Medulla oblongata (tissue), 1 donor: ENCODE measurements around the gene AKAP13.

Source experiments
- DNase-seq: peaks from one replicate; pipeline ENCODE4 v3.0.0-alpha.2; 2015; ENCODE audit errors: extremely low spot score

Gene AKAP13

DNA sequence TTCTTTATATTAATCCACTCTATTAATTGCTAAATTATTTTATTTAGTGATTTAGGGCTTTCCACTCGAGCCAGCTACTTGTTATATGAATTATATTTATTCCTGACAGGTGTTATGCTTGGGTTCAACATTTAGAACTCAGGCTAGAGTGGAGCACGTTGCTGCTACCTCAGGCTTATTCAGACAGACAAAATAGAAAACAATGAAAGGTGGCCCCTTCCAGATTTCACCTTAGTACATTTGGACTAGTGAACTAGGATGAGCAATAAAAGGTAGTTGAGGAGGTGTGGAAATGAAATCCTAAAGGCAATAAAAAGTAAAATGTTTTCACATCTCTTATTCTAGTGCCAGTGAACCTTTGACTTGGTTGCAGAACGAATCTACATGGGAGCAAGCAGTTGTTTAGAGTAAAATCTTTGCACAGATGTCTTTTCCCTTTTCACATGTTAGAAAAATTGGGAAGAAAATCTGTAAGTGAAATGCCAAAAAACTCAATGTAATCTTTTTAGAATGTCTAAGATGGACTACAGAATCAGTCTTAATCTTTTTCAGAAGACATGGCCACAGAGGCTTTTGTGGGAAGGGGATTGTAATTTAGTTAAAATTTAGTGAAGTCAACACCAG is 63.8 kb downstream of the AKAP13 start:
- no peak for DNase-seq

DNA sequence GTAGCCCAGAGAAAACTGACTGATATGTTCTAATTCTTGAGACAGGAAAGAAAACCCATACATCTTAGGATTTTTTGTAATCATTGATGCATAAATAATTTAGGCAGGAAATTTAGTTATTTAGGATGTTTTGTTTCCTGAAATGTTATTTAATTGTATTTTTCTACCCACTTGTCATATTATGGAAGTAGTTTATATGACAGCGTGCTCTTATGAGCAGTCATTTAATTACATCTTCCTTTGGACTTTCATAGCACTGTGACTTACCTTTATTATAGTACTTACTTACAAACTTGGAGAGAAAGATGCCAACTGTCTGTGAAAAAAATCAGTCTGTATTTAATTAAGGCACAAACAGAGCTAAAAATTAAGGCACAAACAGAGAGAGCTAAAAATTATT is 65.0 kb downstream of the AKAP13 start:
- no peak for DNase-seq

DNA sequence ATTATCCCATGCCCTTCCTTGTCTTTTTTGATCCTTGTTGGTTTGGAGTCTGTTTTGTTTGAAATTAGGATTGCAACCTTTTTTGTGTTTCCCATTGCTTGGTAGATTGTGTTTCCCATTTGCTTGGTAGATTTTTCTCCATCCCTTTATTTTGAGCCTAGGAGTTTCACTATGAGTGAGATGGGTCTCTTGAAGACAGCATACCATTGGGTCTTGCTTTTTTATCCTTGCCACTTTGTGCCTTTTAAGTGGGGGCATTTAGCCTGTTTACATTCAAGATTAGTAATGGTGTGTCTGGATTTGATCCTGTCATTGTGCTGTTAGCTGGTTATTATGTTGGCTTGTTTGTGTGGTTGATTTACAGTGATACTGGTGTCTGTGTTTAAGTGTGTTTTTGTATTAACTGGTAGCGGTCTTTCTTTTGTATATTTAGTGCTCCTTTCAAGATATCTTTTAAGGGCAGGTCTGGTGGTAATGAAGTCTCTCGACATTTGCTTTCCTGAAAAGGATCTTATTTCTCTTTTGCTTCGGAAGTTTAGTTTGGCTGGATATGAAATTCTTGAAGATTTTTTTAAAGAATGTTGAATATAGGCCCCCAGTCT is 70.8 kb downstream of the AKAP13 start:
- DNase-seq = no peak

DNA sequence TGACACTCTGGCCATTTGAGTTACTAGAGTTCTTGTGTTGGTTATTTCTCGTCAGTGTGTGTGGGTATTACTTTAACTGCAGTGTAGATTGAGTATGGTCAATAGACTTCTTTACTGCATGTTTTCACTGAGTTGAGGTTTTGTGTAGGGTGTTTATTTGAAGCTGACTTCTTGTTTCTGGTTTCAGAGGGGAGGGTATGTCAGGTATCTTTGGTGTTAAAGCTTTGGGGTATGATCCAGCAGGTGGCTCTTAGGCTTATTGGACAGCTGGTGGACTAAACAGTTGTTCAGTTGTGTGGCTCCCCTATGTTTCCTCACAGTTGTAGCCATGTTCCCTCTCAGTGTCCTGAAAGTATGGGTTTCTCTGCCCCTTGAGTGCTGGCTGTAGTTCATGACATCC is 72.0 kb downstream of the AKAP13 start:
- no peak for DNase-seq

DNA sequence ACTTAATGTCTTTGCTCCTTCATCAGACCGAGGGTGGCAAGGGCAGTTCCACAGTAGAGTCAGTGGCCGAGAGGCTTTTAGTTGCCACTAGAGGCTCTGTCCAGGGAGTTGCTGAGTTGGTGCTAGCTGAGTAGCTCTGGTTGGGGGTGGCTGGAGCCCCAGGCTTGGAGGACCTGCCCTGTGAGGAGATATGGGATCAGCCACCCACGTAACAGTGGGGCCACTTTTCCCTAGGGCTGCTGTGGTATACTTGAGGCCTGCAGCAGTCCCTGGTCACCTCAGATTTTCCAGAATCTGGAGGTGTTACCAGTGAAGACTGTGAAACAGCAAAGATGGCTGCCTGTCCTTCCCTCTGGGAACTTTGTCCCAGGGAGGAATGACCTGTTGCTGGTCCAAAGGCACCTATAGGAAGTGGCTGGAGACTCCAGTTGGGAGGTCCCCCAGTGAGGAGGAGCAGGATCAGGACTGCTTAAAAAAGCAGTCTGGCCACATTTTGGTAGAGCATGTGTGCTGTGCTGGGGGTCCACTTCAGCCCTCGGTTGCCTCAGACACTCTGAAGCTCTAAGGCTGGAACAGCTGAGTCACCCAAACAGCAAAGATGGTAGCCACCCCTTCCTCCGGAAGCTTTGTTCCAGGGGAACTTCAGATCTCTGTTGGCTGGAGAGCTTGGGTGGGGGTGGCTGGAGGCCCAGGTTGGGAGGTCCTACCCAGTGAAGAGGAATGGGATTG is 72.9 kb downstream of the AKAP13 start:
- DNase-seq = no peak

DNA sequence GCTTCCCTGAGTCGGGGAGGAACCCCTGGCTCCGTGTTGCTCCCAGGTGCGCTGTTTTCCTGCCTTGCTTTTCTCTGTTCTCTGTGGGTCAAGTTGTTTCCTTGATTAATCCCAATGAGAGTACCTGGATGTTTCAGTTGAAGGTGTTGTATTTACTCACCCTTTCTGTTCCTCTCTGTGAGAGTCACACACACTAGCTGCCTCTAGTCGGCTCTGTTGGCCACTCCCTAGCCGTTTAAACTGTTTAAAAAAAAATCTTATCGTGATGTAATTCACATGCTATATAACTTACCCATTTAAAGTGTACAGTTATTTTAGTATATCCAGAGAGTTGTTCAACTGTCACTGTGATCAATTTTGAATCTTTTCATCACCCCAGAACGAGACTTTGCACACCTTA is 74.0 kb downstream of the AKAP13 start:
- no peak for DNase-seq

DNA sequence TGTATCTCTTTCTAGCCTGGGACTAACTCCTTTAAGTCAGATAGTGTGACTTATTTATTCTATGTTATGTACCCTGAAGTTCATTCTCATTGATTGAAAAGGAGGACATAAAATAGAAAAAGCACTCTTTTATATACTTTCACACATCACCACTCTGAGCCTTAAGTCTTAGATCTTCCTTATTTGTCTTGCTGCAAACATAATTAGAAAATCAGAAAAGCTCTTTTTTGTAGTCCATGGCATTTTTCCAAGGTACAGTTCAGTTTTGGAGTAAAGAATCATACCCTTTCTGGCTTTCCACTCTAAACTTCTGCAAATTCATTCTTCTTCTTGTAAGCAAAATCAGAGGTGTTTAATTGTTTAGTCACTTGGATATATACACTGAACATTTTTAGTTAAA is 75.5 kb downstream of the AKAP13 start:
- DNase-seq = no peak

DNA sequence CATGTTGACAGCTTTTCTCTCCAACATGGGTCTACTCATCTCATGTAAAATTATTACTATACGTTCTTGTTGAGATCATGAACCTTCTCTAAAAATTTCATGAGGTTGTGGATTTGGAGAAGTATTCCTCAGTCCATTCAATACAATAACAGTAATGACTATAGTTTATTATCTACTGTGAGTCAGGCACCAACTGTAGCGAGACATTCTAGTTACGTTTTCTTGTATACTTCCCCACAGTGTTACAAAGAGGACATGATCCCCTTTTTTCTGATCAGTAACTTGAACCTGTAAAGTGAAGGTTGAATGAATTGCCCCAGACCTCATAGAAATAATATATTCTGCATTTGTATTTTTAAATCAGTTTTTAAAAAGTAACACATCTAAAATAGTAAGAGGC is 76.4 kb downstream of the AKAP13 start:
- no peak for DNase-seq

DNA sequence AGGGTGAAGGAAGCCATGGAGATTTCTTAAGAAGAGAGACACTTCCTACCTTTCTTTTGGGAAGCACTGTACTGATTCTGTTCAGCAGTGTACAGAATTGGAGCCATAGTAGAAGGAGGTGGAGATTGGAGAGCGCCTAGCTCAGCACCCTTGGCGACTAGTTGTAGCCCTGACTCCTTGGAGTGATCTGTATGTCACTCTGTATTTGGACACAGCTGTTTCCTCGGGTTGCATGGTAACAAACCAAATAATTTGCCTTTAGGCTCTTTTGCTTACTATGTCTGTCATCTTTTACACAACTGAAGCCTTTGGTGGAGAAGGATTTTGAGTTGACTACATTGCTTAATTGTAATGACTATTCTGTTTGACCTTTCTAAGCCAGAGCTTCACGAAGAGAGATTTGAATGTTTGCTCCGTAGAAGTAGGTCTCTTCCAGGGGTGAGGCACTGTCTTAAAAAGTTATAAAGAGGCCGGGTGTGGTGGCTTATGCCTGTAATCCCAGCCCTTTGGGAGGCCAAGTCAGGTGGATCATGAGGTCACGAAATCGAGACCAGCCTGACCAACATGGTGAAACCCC is 77.1 kb downstream of the AKAP13 start:
- DNase-seq = no peak

DNA sequence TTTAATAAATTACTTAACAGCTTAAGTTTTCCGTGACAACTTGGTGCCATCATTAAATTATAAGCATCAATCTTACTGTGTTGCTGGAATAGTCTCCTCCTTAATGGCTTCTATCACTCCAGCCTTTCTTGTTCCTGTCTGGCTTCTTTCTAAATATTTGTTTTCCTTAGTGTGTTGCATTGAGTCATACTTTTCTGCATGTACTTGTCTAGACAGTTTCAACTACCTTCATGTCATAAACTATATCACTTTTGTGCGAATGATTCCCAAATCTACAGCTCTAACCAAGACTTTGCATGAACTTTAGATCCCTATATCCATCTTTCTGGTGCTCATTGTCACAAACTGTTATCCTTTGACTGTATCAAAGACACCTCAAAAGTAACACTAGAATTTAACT is 78.4 kb downstream of the AKAP13 start:
- DNase-seq = no peak

DNA sequence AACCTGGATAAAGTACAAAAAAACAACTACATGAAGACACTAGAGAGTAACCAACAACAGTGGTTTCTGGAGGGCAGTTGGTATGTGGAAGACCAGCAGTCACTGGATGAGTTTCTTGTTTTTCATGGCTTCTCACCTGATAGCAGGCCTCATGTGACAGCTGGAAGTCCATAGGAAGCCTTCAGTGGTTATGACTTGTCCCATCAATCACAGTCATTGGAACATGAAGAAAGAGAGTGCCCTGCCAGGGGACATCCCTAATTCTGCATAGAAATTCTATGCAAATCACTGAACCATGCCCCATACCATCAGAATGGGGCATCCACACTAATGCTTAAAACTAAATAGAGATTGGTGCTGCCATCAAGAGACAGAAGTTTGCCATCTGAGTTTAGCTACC is 81.6 kb downstream of the AKAP13 start:
- DNase-seq = no peak

DNA sequence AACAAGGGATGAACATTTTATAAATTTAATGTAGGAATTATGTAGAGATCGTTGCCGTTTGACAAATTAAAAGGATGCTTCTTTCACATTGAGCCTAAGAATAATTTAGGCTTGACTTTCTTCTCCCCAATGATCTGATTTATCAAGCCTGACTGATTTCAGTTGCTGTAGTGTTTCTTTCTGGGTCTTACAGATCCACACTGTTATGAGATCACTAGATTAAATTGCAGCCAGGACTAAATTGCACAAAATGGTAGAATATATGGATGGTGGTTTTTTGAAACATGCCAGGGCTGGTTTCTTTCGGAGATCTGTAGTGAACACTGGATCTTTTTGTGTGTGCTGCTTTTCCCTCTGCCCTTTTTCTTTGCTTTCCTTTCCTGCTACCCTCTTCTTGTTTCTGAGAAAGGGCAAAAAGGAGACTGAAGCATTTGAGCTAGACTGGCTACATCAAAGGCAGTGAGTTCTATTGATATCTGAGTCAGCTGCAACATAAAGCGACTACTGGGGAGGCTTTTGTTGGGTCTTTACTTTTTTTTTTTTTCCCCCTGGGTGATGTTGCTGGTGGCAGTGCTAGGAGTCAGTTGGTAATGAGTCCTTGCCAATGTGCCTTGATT is 83.0 kb downstream of the AKAP13 start:
- DNase-seq = no peak

DNA sequence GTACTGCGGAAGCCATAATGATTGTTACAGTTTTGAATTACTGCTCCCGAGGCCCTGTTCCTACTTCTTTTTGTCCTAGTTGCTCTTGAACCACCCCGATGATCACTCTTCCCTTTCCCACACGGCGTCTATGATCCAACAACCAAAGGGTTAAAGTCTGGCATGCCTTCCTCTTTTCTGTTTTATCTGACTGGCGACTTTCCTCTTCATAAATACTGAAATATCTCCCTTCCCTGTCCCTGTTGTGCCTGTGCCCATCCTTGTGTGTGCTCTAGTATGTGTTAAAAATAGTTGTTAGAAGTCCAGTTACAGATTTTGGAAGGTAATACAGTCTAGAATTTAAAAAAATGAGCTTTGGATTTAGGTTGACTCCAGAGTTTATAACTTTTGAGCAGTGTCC is 83.6 kb downstream of the AKAP13 start:
- no peak for DNase-seq

DNA sequence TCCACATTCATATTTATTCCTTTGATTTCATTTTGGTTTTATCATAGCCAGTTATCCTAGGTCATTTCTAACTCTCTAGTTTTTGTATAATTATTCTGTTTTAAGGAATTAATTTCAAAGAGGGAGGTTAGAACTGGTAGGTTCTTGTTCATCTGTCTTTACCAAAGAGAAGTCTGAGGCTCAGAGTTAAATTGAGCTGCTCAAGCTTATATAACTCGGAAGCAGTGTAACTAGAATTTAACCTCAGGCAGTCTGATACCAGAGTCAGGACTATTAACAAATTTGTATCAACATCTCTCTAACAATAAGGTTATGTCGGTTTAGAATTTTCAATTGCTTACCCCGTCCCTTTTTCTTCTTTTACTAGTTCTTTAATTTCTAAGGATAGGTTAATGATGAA is 84.1 kb downstream of the AKAP13 start:
- DNase-seq = no peak

DNA sequence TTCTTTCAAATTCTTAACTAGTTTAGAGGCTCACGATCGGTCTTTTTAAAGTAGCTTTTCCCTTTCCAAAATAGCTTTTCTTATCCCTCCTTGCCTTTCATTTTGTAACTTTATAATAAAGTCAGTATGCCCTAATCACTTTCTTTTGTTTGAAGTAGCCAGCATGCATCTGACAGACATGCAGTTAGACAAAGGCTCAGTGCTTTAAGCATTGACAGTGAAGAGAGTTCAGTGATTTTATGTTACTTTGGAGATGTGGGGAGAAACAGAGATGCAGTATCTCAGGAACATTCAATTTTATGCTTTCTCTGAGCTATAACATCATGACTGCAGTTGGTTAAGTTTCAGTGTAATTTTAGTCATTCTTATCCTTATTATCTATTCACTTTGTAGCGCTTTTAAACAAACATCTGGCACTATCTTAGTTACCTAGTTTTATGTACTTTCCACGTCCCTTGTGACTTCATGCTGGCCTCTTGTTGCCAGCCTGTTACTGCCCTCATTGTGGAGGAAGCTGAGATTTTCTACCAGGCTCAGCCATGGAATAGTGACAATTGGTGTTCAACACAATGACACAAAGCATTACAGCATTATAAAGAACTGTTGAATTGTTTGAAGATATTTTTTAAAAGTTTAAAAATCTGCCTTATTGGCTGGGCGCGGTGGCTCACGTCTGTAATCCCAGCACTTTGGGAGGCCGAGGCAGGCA is 90.3 kb downstream of the AKAP13 start:
- no peak for DNase-seq

DNA sequence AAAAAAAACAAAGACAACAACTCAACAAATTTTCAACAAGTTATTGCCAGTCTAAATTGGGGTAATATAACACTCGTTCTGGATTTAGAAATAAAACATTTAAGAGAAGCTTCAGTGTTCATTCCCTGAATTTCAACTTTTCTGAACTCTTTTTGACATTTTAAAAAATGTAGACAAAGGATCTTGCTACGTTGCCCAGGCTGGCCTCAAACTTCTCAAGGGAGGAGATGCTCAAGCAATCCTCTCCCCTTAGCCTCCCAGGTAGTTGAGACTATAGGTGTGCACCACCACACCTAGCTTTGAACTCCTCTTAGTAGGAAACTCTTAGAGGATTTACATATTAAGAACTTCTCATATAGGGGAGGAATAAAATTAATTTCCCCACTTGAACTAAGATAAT is 91.9 kb downstream of the AKAP13 start:
- no peak for DNase-seq

DNA sequence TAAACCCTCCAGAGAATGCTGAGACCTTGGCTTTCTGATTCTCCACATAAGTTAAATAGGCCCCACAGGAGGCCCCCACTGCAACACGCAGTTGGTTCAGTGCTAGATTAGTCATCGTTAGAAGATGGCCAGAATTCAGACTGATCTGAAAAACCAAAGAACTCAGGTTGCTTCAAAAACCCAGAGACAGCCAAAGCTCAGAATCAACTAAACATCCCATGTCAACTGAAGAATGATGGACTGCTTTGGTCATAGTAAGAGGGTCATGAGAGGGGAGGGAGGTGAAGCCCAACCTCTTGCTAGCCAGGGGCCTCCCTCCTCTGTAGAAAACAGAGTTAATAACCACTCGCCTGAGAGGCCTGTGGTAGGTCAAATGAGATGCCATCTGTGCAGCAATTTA is 93.1 kb downstream of the AKAP13 start:
- no peak for DNase-seq

DNA sequence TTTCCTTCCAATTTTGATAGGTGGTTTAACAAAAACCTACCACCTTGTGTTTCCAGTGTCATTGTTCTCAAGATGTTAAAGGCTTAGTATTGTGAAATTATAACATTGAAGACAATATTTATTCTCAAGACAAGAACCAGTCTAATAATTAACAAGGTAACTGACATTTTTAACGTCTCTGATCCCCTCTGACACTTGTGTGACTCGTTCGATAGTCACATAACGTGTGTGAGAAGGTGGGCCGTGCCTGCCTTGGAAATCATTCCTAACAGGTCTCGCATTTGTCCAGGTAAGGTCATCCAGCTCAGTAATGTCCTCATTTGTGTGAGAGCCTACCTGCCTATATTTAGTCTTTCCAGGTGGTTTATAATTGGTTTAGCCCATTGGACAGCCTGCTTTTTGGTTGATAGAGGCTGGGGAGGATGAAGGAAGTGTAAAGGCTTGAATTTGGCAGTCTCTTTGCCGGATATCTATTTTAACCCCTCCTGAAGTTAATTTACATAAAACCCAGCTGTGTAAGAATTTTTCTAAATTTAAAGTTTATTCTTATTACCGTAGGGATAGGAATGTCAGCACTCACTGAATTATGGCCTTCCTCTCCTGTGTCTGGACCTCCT is 94.4 kb downstream of the AKAP13 start:
- DNase-seq = no peak

DNA sequence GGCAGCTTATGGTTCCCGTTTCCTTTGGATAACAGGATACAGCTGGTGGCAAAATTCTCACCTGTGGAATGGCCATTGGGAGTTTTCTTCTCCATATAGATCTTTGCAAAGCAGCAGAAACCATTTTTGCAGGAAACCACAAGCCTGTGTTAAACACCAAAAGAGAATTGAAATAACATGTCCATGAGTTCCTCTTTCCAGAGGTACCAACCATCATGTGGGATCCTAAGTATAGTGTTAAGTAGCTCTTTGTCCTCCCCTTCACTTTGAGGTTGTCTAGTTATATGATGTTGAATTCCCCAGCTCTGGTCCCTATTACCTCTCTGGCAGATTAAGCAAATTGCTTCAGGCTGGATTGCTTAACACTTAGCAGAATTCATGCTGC is 94.9 kb downstream of the AKAP13 start:
- peak; percentile 58 for DNase-seq

DNA sequence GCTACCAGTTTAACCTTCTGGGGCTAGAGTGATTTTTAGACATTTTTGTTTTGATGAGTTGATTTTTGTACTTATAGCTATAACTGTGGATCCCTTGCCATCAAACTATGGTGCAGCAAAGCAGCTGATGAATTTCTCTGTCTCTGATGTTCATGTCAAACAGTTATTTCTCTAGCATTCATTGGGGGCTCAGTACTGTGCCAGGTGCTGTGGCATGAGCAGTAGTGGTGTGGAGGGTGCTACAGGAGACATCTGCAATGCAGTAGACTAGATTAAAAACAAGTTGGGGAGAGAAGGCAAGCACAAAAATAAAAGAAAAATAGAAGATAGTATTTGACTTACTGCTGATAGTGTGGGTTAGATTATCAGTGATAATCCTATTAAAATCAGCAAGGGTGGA is 95.3 kb downstream of the AKAP13 start:
- no peak for DNase-seq

DNA sequence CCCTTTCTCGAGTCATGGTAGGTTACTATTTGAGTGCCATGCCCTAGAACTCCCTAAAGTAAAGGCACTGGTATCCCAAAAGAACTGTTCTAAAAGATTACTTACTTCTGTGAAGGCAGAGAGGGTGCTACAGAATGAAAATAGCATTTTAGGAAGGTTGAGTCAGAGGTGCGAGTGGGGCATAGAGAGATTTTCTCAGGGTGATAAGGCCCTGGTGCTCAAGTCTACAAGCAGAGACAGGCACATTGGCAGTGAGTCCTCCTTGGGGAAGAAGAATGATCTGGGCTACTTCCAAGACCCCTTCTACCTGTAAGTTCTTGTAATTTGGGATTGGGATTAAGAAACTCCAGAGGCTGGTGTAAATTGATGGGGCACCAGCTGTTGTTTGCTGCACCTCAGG is 96.7 kb downstream of the AKAP13 start:
- DNase-seq = no peak

DNA sequence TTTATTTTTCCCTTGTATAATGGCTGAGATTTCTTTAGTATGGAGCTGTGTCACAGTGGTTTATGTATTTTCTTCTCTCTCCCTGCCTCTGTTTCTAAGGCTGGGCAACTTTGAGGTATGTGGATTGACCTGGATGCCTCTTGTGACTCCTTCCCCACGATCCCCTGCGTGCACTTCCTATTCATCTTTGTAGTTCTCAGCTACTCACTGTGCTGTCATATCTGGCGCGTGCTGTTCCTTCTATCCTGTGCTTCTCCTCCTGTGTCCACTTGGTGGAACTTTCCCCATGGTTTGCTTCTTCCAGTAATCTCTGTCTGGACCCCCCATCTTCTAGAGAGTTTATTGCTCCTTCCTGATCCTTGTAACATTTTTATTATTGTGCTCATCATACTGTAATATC is 97.3 kb downstream of the AKAP13 start:
- no peak for DNase-seq
